Measurements from ENCODE around the gene HMG20B. TPM values are rescaled to one million over a fixed set of nuclear protein-coding genes. Genes with fewer than 3 reads are reported as not detected.
A peak's percentile ranks its signal among the peaks of the same experiment; 100 is the strongest.
"Not testable (repeated sequence)": the region's sequence is repeated elsewhere in the genome, so short reads cannot be mapped to it uniquely, and the experiment has no call there.

The HMG20B gene
- total RNA-seq, 2 experiments from 2014 or later = 68.1 to 78.5 TPM

GRCh38 chr19:3578390-3578789 lies 5.6 kb downstream of the HMG20B start:
- POLR2A ChIA-PET = no interaction called here
- H3K4me1 Mint-ChIP-seq (ENCODE audit: low read depth) = peaks cover 3% of the 10 kb centered on the region
- no peak overlapping the region for H3K27ac Mint-ChIP-seq
- H3K4me3 Mint-ChIP-seq = no peak overlapping the region
- intact Hi-C loops (cut with micrococcal nuclease) = loop anchor here (10.0 kb wide), 1 partner anchor 486 kb away; the partner anchor contains the start of gene ZBTB7A
- no peaks in the 10 kb centered on the region for H3K27me3 Mint-ChIP-seq
- peaks cover 13% of the 10 kb centered on the region for H3K36me3 Mint-ChIP-seq
- no peak for DNase-seq
- no peaks in the 10 kb centered on the region for H3K9me3 Mint-ChIP-seq
- CTCF ChIA-PET = no interaction called here

GRCh38 chr19:3580156-3580934 lies 7.6 kb downstream of the HMG20B start:
- DNase-seq = no peak
- CTCF ChIA-PET = no interaction called here
- POLR2A ChIA-PET = no interaction called here
- Mint-ChIP-seq H3K4me1 (ENCODE audit: low read depth) (no peaks in the 10 kb centered on the region), H3K9me3 (no peaks in the 10 kb centered on the region), H3K36me3 (peaks cover 5% of the 10 kb centered on the region), H3K27me3 (no peaks in the 10 kb centered on the region), H3K4me3 (no peak overlapping the region), H3K27ac (no peak overlapping the region)
- intact Hi-C loops (cut with micrococcal nuclease) = no loop called here

GRCh38 chr19:3581792-3582191 lies 9.0 kb downstream of the HMG20B start:
- POLR2A ChIA-PET; H3K4me3 Mint-ChIP-seq; H3K27me3 Mint-ChIP-seq; H3K9me3 Mint-ChIP-seq; H3K36me3 Mint-ChIP-seq; H3K4me1 Mint-ChIP-seq (ENCODE audit: low read depth); intact Hi-C loops (cut with micrococcal nuclease); H3K27ac Mint-ChIP-seq; DNase-seq: not testable (repeated sequence)
- CTCF ChIA-PET = interaction anchor here (0.6 kb wide), 1 partner anchor 97 kb away, joined by 5 read pairs; no protein-coding TSS in a partner anchor

- POLR2A ChIA-PET; DNase-seq; H3K27ac Mint-ChIP-seq; H3K9me3 Mint-ChIP-seq; H3K36me3 Mint-ChIP-seq; H3K4me3 Mint-ChIP-seq; H3K27me3 Mint-ChIP-seq; intact Hi-C loops (cut with micrococcal nuclease); H3K4me1 Mint-ChIP-seq (ENCODE audit: low read depth): not testable (repeated sequence)
- CTCF ChIA-PET = interaction anchor here (0.8 to 1.6 kb wide), 3 partner anchors 30 to 36 kb away, joined by 3 to 7 read pairs (median 3); no protein-coding TSS in a partner anchor
Observed at GRCh38 chr19:3584036-3584802, 11.5 kb downstream of the HMG20B start.

- CTCF ChIA-PET = interaction anchor here (0.8 to 1.8 kb wide), 10 partner anchors 22 to 202 kb away, joined by 3 to 7 read pairs (median 4); no protein-coding TSS in a partner anchor
Observed at GRCh38 chr19:3585301-3586126, 12.8 kb downstream of the HMG20B start, which contains the start of gene GIPC3. TSS of gene GIPC3 (plus strand) at chr19:3585478. CDS start at chr19:3585598, 120 bp downstream.

GRCh38 chr19:3586127-3586626 lies 13.4 kb downstream of the HMG20B start:
- DNase-seq = peak; percentile 41
- ChIA-PET POLR2A (interaction anchor here (1.4 kb wide), 1 partner anchor 10 kb away, joined by 3 read pairs; no protein-coding TSS in a partner anchor), CTCF (interaction anchor here (1.0 to 1.8 kb wide), 7 partner anchors 23 to 202 kb away, joined by 3 to 7 read pairs (median 4); no protein-coding TSS in a partner anchor)
- Mint-ChIP-seq H3K9me3 (peaks cover 3% of the 10 kb centered on the region), H3K27me3 (no peaks in the 10 kb centered on the region), H3K4me3 (no peak overlapping the region), H3K36me3 (no peaks in the 10 kb centered on the region), H3K4me1 (ENCODE audit: low read depth) (no peaks in the 10 kb centered on the region), H3K27ac (no peak overlapping the region)
- intact Hi-C loops (cut with micrococcal nuclease) = no loop called here

More at GRCh38 chr19:3585301-3586126, 12.8 kb downstream of the HMG20B start, which contains the start of gene GIPC3:
- no peak for DNase-seq
- Mint-ChIP-seq H3K9me3 (no peaks in the 10 kb centered on the region), H3K36me3 (no peaks in the 10 kb centered on the region), H3K27ac (no peak within 1 kb of the TSS), H3K27me3 (no peaks in the 10 kb centered on the region), H3K4me3 (no peak within 1 kb of the TSS), H3K4me1 (ENCODE audit: low read depth) (no peaks in the 10 kb centered on the region)
- POLR2A ChIA-PET = interaction anchor here (1.4 kb wide), 1 partner anchor 9 kb away, joined by 3 read pairs; no protein-coding TSS in a partner anchor
- intact Hi-C loops (cut with micrococcal nuclease) = no loop called here

- CTCF ChIA-PET = interaction anchor here (1.1 to 1.8 kb wide), 4 partner anchors 30 to 119 kb away, joined by 3 to 5 read pairs (median 4); no protein-coding TSS in a partner anchor
- H3K9me3 Mint-ChIP-seq = peaks cover 3% of the 10 kb centered on the region
- DNase-seq = no peak
- H3K36me3 Mint-ChIP-seq = no peaks in the 10 kb centered on the region
- intact Hi-C loops (cut with micrococcal nuclease) = no loop called here
- no peak overlapping the region for H3K4me3 Mint-ChIP-seq
- no peaks in the 10 kb centered on the region for H3K27me3 Mint-ChIP-seq
- H3K4me1 Mint-ChIP-seq (ENCODE audit: low read depth) = no peaks in the 10 kb centered on the region
- no peak overlapping the region for H3K27ac Mint-ChIP-seq
- POLR2A ChIA-PET = interaction anchor here (1.4 kb wide), 1 partner anchor 10 kb away, joined by 3 read pairs; no protein-coding TSS in a partner anchor
Observed at GRCh38 chr19:3586707-3587346, 14.1 kb downstream of the HMG20B start.

- H3K4me3 Mint-ChIP-seq = no peak overlapping the region
- no peak overlapping the region for H3K27ac Mint-ChIP-seq
- ChIA-PET POLR2A (no interaction called here), CTCF (no interaction called here)
- no peaks in the 10 kb centered on the region for H3K27me3 Mint-ChIP-seq
- H3K36me3 Mint-ChIP-seq = no peaks in the 10 kb centered on the region
- no peak for DNase-seq
- H3K9me3 Mint-ChIP-seq = peaks cover 3% of the 10 kb centered on the region
- no peaks in the 10 kb centered on the region for H3K4me1 Mint-ChIP-seq (ENCODE audit: low read depth)
- intact Hi-C loops (cut with micrococcal nuclease) = no loop called here
Observed at GRCh38 chr19:3589439-3589838, 16.7 kb downstream of the HMG20B start.

GRCh38 chr19:3589949-3590348 lies 17.2 kb downstream of the HMG20B start:
- Mint-ChIP-seq H3K27me3 (no peaks in the 10 kb centered on the region), H3K9me3 (peaks cover 3% of the 10 kb centered on the region), H3K4me3 (no peak overlapping the region), H3K27ac (no peak overlapping the region), H3K36me3 (no peaks in the 10 kb centered on the region), H3K4me1 (ENCODE audit: low read depth) (no peaks in the 10 kb centered on the region)
- DNase-seq = no peak
- intact Hi-C loops (cut with micrococcal nuclease) = no loop called here
- POLR2A ChIA-PET = no interaction called here
- CTCF ChIA-PET = interaction anchor here (0.6 to 1.6 kb wide), 2 partner anchors 105 to 285 kb away, joined by 3 to 7 read pairs; no protein-coding TSS in a partner anchor

- H3K4me1 Mint-ChIP-seq (ENCODE audit: low read depth) = no peaks in the 10 kb centered on the region
- DNase-seq = no peak
- no peak overlapping the region for H3K27ac Mint-ChIP-seq
- H3K27me3 Mint-ChIP-seq = no peaks in the 10 kb centered on the region
- H3K9me3 Mint-ChIP-seq = peaks cover 3% of the 10 kb centered on the region
- ChIA-PET POLR2A (no interaction called here), CTCF (interaction anchor here (0.5 to 2.7 kb wide), 4 partner anchors 45 to 549 kb away, joined by 4 to 17 read pairs (median 6); no protein-coding TSS in a partner anchor)
- intact Hi-C loops (cut with micrococcal nuclease) = no loop called here
- H3K36me3 Mint-ChIP-seq = no peaks in the 10 kb centered on the region
- H3K4me3 Mint-ChIP-seq = no peak overlapping the region
Observed at GRCh38 chr19:3590991-3591659, 18.4 kb downstream of the HMG20B start.

Data from activated CD4-positive, alpha-beta memory T cell treated with anti-CD3 and anti-CD28 coated beads for 36 hours (primary cell).